Measurements from ENCODE around the gene OAS1. TPM values are rescaled to one million over a fixed set of nuclear protein-coding genes. Genes with fewer than 3 reads are reported as not detected.
A peak's percentile ranks its signal among the peaks of the same experiment; 100 is the strongest.
"Not testable (repeated sequence)": the region's sequence is repeated elsewhere in the genome, so short reads cannot be mapped to it uniquely, and the experiment has no call there.

Gene OAS1
- total RNA-seq, 1 experiment from 2014 or later: 4.8 TPM

GRCh38 chr12:112891093-112892024, 15.4 kb upstream of the OAS1 start:
- no peak for DNase-seq (ENCODE audit: low read depth, low spot score)
- in situ Hi-C loops (cut with HindIII; ENCODE audit: low pct_unique_long_range_greater_than_20kb, low sequenced_read_pairs): no loop called here

- DNase-seq (ENCODE audit: low read depth, low spot score): no peak
- in situ Hi-C loops (cut with HindIII; ENCODE audit: low pct_unique_long_range_greater_than_20kb, low sequenced_read_pairs): no loop called here
Measured at GRCh38 chr12:112892856-112893255, 13.9 kb upstream of the OAS1 start.

GRCh38 chr12:112894128-112894527, 12.6 kb upstream of the OAS1 start:
- no peak for DNase-seq (ENCODE audit: low read depth, low spot score)
- in situ Hi-C loops (cut with HindIII; ENCODE audit: low pct_unique_long_range_greater_than_20kb, low sequenced_read_pairs): no loop called here

- DNase-seq (ENCODE audit: low read depth, low spot score): no peak
Measured at GRCh38 chr12:112898380-112898779, 8.4 kb upstream of the OAS1 start.

GRCh38 chr12:112900298-112901145, 6.2 kb upstream of the OAS1 start:
- DNase-seq (ENCODE audit: low read depth, low spot score): peak; percentile 78
- in situ Hi-C loops (cut with HindIII; ENCODE audit: low pct_unique_long_range_greater_than_20kb, low sequenced_read_pairs): no loop called here

More at GRCh38 chr12:112898380-112898779, 8.4 kb upstream of the OAS1 start:
- in situ Hi-C loops (cut with HindIII; ENCODE audit: low pct_unique_long_range_greater_than_20kb, low sequenced_read_pairs): no loop called here

GRCh38 chr12:112901271-112901670, 5.5 kb upstream of the OAS1 start:
- no peak for DNase-seq (ENCODE audit: low read depth, low spot score)
- in situ Hi-C loops (cut with HindIII; ENCODE audit: low pct_unique_long_range_greater_than_20kb, low sequenced_read_pairs): no loop called here

- DNase-seq (ENCODE audit: low read depth, low spot score): no peak
- in situ Hi-C loops (cut with HindIII; ENCODE audit: low pct_unique_long_range_greater_than_20kb, low sequenced_read_pairs): no loop called here
Measured at GRCh38 chr12:112904571-112904970, 2.2 kb upstream of the OAS1 start.

- in situ Hi-C loops (cut with HindIII; ENCODE audit: low pct_unique_long_range_greater_than_20kb, low sequenced_read_pairs): no loop called here
- no peak for DNase-seq (ENCODE audit: low read depth, low spot score)
Measured at GRCh38 chr12:112905451-112906089, 1.2 kb upstream of the OAS1 start.

GRCh38 chr12:112907415-112908157, 824 bp downstream of the OAS1 start:
- in situ Hi-C loops (cut with HindIII; ENCODE audit: low pct_unique_long_range_greater_than_20kb, low sequenced_read_pairs): no loop called here
- DNase-seq (ENCODE audit: low read depth, low spot score): no peak

GRCh38 chr12:112908548-112908947, 1.8 kb downstream of the OAS1 start:
- no peak for DNase-seq (ENCODE audit: low read depth, low spot score)
- in situ Hi-C loops (cut with HindIII; ENCODE audit: low pct_unique_long_range_greater_than_20kb, low sequenced_read_pairs): no loop called here

- DNase-seq (ENCODE audit: low read depth, low spot score): no peak
- in situ Hi-C loops (cut with HindIII; ENCODE audit: low pct_unique_long_range_greater_than_20kb, low sequenced_read_pairs): no loop called here
Measured at GRCh38 chr12:112909693-112910092, 2.9 kb downstream of the OAS1 start.

- in situ Hi-C loops (cut with HindIII; ENCODE audit: low pct_unique_long_range_greater_than_20kb, low sequenced_read_pairs): no loop called here
- DNase-seq (ENCODE audit: low read depth, low spot score): no peak
Measured at GRCh38 chr12:112913038-112913688, 6.4 kb downstream of the OAS1 start.

- in situ Hi-C loops (cut with HindIII; ENCODE audit: low pct_unique_long_range_greater_than_20kb, low sequenced_read_pairs); DNase-seq (ENCODE audit: low read depth, low spot score): not testable (repeated sequence)
Measured at GRCh38 chr12:112913888-112914287, 7.1 kb downstream of the OAS1 start.

GRCh38 chr12:112916270-112916669, 9.5 kb downstream of the OAS1 start:
- no peak for DNase-seq (ENCODE audit: low read depth, low spot score)
- in situ Hi-C loops (cut with HindIII; ENCODE audit: low pct_unique_long_range_greater_than_20kb, low sequenced_read_pairs): no loop called here

- in situ Hi-C loops (cut with HindIII; ENCODE audit: low pct_unique_long_range_greater_than_20kb, low sequenced_read_pairs): no loop called here
- no peak for DNase-seq (ENCODE audit: low read depth, low spot score)
Measured at GRCh38 chr12:112919121-112919520, 12.4 kb downstream of the OAS1 start.

- in situ Hi-C loops (cut with HindIII; ENCODE audit: low pct_unique_long_range_greater_than_20kb, low sequenced_read_pairs): no loop called here
- DNase-seq (ENCODE audit: low read depth, low spot score): no peak
Measured at GRCh38 chr12:112924986-112925385, 18.2 kb downstream of the OAS1 start.
